Ascending aorta (tissue), 2 donors: Measurements from ENCODE around the gene ANTXR1. TPM values are rescaled to one million over a fixed set of nuclear protein-coding genes. Genes with fewer than 3 reads are reported as not detected.

Source experiments
- DNase-seq, 2 donors: peaks; one replicate each; pipeline ENCODE4 v3.0.0-alpha.2; 2019; ENCODE audit warnings: low spot score in 2 of 2
- H3K27ac ChIP-seq, 2 donors: fragments of 200-600 bp; sonication (generic); one replicate each; pipeline ENCODE4 v1.5.1; 2016 to 2017; ENCODE audit warnings: mild to moderate bottlenecking in 1 of 2
- H3K27me3 ChIP-seq: fragments of 200-600 bp; sonication (generic); one replicate; pipeline ENCODE4 v1.5.1; 2017
- H3K36me3 ChIP-seq, 2 donors: fragments of 200-600 bp; sonication (generic); one replicate each; pipeline ENCODE4 v1.5.1; 2016
- H3K4me1 ChIP-seq, 2 donors: fragments of 200-600 bp; sonication (generic); one replicate each; pipeline ENCODE4 v1.5.1; 2016 to 2017; ENCODE audit warnings: mild to moderate bottlenecking in 1 of 2
- H3K4me3 ChIP-seq, 2 donors: fragments of 200-600 bp; sonication (generic); one replicate each; pipeline ENCODE4 v1.5.1; 2016 to 2017; ENCODE audit warnings: mild to moderate bottlenecking in 1 of 2
- H3K9me3 ChIP-seq, 2 donors: fragments of 200-600 bp; sonication (generic); one replicate each; pipeline ENCODE4 v1.5.1; 2016
- intact Hi-C: fragments of 100-400 bp; cut with DNase I; formaldehyde crosslinking; loops from one replicate; pipeline ENCODE4 v1.15.1; 2023
- total RNA-seq: library from RNA; depleted of rRNA; stranded (reverse); fragments of >200 nt; gene quantifications from one replicate; pipeline ENCODE4 v1.1.0, GENCODE V29; 2016
- TF ChIP-seq, protein P1 (sequence below), 3 experiments: fragments of 200-600 bp in 2 of 3; fragments of 450-650 bp in 1 of 3; sonication (generic) in 2 of 3; IDR thresholded peaks; one replicate each; pipeline ENCODE4 v1.5.1; 2016 to 2019; ENCODE audit warnings: antibody characterized with exemption in 3 of 3, mild to moderate bottlenecking in 1 of 3, moderate library complexity in 1 of 3

The ANTXR1 gene
- total RNA-seq, 1 donor from 2014 or later = 90.3 TPM

DNA sequence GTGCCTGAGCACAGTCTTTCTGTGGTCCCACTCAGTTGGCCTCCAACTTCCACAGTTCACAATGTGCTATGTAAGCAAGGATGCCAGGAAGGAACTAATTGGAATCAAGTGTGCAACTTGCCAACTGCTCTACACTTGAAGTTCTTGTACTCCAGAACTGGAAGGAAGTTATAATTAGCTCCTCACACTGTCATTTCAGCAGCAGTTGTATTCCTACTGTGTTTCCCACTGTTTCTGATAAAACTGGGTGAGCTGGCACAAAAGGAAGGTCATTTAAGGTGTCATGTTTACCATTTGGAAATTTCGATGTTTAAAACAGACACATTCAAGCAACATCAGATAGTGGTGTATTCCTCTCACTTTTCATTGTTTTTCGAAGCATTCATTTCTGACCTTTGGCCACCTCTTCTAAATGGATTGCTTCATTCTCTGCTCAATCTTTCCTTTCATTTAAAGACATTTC lies 84.2 kb downstream of the ANTXR1 start:
- Histone ChIP-seq H3K27ac (peak overlapping the region; percentile 26 to 38), H3K9me3 (no peaks in the 10 kb centered on the region), H3K36me3 (peaks cover 2 to 19% of the 10 kb centered on the region in 2 donors), H3K4me3 (no peak overlapping the region), H3K27me3 (no peaks in the 10 kb centered on the region), H3K4me1 (peaks cover 0 to 16% of the 10 kb centered on the region in 2 donors)
- no peak for DNase-seq
- intact Hi-C loops = loop anchor here (10.0 kb wide), 1 partner anchor 152 kb away; no protein-coding TSS in a partner anchor
- TF ChIP-seq, protein P1, sequence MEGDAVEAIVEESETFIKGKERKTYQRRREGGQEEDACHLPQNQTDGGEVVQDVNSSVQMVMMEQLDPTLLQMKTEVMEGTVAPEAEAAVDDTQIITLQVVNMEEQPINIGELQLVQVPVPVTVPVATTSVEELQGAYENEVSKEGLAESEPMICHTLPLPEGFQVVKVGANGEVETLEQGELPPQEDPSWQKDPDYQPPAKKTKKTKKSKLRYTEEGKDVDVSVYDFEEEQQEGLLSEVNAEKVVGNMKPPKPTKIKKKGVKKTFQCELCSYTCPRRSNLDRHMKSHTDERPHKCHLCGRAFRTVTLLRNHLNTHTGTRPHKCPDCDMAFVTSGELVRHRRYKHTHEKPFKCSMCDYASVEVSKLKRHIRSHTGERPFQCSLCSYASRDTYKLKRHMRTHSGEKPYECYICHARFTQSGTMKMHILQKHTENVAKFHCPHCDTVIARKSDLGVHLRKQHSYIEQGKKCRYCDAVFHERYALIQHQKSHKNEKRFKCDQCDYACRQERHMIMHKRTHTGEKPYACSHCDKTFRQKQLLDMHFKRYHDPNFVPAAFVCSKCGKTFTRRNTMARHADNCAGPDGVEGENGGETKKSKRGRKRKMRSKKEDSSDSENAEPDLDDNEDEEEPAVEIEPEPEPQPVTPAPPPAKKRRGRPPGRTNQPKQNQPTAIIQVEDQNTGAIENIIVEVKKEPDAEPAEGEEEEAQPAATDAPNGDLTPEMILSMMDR (IDR thresholded peaks at IDR 0.05) = no peak

DNA sequence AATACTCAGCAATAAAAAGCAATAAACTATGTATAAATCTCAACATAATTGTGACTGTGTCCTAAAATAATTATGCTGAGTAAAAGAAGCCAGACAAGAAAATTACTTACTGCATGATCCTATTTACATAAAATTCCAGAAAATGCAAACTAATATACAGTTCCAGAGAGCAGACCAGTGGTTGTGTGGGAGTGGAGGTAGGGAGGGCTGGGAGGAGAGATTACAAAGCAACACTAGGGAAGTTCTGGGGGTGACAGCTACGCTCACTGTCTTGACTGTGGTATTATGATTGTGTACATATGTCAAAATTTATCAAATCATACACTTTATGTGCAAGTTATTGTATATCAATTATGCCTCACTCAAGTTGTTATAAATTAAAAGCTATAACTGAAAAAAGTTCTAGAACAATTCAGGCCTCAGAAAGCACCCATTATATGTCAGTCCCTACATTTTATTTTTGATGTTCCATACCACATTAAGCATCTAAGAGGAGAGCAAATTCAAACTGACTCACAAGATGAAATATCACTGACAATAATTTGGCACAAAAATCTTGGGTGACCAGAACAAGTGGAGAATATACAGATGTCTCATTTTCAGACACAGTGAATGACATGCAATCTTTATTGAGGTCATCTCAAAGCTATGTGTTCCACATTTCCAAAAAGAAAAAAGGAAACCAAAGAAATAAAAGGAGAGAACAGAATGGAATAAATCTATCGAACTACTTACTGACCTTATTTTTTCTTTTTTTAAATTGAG lies 85.1 kb downstream of the ANTXR1 start:
- no peak overlapping the region for H3K4me3 ChIP-seq
- no peaks in the 10 kb centered on the region for H3K27me3 ChIP-seq
- intact Hi-C loops = loop anchor here (10.0 kb wide), 1 partner anchor 153 kb away; no protein-coding TSS in a partner anchor
- peaks cover 8 to 23% of the 10 kb centered on the region in 2 donors for H3K36me3 ChIP-seq
- peaks cover 0 to 16% of the 10 kb centered on the region in 2 donors for H3K4me1 ChIP-seq
- no peaks in the 10 kb centered on the region for H3K9me3 ChIP-seq
- DNase-seq = no peak
- TF ChIP-seq, protein P1 (IDR thresholded peaks at IDR 0.05) = no peak
- H3K27ac ChIP-seq = no peak overlapping the region

DNA sequence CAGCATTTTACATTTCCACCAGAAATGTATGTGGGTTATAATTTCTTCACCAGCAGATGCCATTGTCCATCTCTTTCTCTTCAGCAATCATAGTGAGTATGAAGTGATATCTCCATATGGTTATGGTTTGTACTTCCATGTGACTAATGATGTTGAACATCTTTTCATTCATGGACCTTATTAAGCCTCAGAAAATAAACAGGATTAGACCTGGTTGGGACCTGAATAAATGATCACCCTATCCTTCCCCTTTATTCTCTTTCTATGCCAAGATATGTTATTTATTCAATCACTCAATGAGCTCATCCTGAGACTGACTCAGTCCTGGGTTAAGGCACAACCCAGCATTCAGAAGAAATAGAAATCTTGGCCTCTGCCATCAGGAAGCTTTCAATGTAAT lies 86.6 kb downstream of the ANTXR1 start:
- TF ChIP-seq, protein P1 (IDR thresholded peaks at IDR 0.05) = no peak
- H3K4me3 ChIP-seq = no peak overlapping the region
- no peaks in the 10 kb centered on the region for H3K27me3 ChIP-seq
- DNase-seq = no peak
- peak overlapping the region in 1 of 2 donors; percentile 19 for H3K27ac ChIP-seq
- H3K36me3 ChIP-seq = peaks cover 10 to 31% of the 10 kb centered on the region in 2 donors
- H3K9me3 ChIP-seq = no peaks in the 10 kb centered on the region
- peaks cover 0 to 16% of the 10 kb centered on the region in 2 donors for H3K4me1 ChIP-seq
- intact Hi-C loops = loop anchor here (1.0 to 10.0 kb wide), 2 partner anchors 19 to 155 kb away; no protein-coding TSS in a partner anchor

DNA sequence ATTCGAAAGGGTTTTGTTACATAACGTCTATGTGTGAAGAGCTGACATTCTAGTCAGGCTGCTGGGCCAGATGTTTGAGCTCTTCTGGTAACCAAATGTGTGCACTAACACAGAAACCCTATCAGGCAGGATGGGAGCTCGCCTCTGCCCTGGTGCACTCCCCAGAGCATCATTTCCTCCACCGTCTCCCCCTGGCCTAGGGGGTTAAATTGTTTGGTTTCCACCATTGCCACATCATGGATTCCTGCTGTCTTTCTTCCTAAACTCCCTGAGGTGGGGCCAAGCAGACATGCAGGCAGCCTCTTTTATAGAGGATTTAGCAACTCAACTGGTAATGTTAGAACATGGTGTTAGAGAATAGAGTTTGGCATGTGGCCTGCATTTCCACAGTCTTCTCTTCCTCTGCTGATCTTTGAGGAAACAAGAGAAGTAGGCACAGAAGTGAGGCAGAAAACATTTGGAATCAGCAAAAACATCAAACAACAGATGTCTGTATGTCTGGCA lies 87.3 kb downstream of the ANTXR1 start:
- DNase-seq = no peak
- no peaks in the 10 kb centered on the region for H3K9me3 ChIP-seq
- no peak overlapping the region for H3K4me3 ChIP-seq
- peaks cover 0 to 16% of the 10 kb centered on the region in 2 donors for H3K4me1 ChIP-seq
- H3K27me3 ChIP-seq = no peaks in the 10 kb centered on the region
- TF ChIP-seq, protein P1 (IDR thresholded peaks at IDR 0.05) = no peak
- intact Hi-C loops = loop anchor here (5.0 kb wide), 1 partner anchor 43 kb away; no protein-coding TSS in a partner anchor
- peak overlapping the region in 1 of 2 donors; percentile 19 for H3K27ac ChIP-seq
- H3K36me3 ChIP-seq = peaks cover 10 to 36% of the 10 kb centered on the region in 2 donors

DNA sequence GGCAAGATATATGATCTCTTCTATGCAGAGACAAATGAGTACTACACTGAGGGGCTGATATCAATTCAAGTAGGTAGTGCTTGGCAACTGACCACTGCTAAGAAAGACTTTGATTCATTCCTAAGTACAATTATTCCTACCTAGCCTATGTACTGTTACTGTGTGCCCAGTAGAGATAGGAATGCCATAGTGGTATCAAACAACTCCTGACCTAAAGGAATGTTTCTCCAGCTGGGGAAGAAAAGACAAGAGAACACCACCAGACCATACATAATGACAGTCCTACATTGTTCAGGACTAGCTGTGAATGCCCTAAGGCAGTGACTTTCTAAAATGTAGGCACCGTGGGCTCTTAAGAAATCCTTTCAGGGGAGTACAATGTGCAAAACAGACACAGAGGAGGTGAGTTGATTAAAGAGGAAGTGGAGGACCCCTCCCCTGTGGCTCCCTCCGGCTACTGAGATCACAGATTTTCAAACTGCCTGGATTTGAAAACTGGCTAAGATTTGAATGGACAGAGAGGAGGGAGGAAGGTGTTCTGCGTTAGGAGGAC lies 89.1 kb downstream of the ANTXR1 start:
- peak overlapping the region in 1 of 2 donors; percentile 2 for H3K27ac ChIP-seq
- intact Hi-C loops = loop anchor here (5.0 kb wide), 1 partner anchor 45 kb away; no protein-coding TSS in a partner anchor

More for the DNA sequence above, 89.1 kb downstream of the ANTXR1 start:
- Histone ChIP-seq H3K9me3 (no peaks in the 10 kb centered on the region), H3K4me1 (peaks cover 0 to 9% of the 10 kb centered on the region in 2 donors), H3K36me3 (peaks cover 13 to 39% of the 10 kb centered on the region in 2 donors), H3K27me3 (no peaks in the 10 kb centered on the region), H3K4me3 (no peak overlapping the region)
- no peak for DNase-seq
- TF ChIP-seq, protein P1 (IDR thresholded peaks at IDR 0.05) = no peak
